Measurements from ENCODE around the gene RAB10.

RAB10 gene

DNA sequence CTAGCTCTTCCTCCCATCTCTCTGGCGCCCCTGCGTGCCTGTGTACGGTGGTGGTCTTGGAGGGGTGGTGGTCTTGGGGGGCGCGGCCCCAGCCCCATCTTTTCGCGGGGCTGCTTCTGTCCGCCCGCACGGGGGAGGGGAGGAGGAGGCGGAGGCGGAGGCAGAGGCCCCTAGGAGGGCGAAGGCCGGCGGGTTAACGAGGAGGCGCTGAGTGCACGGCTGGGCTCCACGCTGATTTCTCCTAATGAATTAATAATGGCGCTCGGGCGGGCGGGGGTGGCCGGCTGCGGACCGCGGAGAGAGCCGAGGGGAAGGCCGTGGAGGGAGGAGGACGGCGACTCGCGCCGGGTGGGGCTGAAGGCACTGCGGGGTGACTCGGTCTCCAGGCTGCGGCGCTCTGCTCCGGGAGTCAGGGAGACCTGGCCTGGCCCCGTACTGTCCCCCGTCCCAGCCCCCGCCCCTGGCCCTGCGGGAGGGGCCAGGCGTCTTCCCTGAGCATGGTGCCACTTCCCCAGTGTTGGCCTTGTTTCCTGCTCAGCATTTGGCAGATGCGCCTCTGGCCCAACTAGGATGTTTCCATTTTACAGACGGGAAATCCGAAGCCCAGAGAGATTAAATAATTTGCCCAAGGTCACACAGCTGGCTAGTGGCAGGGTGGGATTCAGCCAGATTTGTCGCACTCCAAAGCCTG is 145.0 kb downstream of the RAB10 start:
- H3K27me3 ChIP-seq (ENCODE audit: control insufficient read depth, insufficient read depth, low read length) = no peaks in the 10 kb centered on the region
- H3K4me1 ChIP-seq (ENCODE audit: control insufficient read depth, insufficient read depth, low read length) = peaks cover 7% of the 10 kb centered on the region; the same call in 1 of the 2 replicates
- peak overlapping the region; percentile 37; the same call in 1 of the 2 replicates for H3K4me3 ChIP-seq (ENCODE audit: low read length)
- H3K27ac ChIP-seq (ENCODE audit: low read length) = no peak overlapping the region
- H3K36me3 ChIP-seq (ENCODE audit: control insufficient read depth, insufficient read depth, low read length) = no peaks in the 10 kb centered on the region; the same call in 1 of the 2 replicates
- DNase-seq (ENCODE audit: low read depth, low spot score) = no peak
- no CpG with 5 or more reads among the region's 48 CpGs for WGBS (ENCODE audit: insufficient coverage, insufficient read length)
- no peaks in the 10 kb centered on the region for H3K9me3 ChIP-seq (ENCODE audit: control insufficient read depth, insufficient read depth, low read length)

DNA sequence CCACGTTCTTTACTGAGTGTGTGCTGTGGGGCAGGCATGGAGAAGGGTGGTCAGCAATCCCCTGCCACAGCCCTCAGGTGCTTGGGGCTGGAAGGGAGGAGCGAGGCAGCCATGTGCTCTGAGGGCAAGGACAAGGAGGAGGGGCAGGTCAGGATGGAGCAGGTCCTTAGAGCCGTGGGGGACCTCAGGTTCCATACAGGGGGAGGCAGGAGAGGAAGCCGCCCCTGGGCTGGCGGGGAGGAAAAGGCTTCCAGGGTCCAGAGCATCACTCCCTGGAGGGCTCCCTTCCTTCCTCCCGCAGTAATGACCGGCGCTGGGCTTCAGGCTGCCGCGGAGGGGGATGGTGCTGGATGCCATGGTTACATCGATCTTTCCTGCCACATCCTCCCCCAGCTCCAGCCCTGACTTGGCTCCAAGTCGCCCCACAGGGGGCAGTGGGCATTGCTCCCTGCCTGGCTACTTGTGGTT is 145.6 kb downstream of the RAB10 start:
- peak overlapping the region; percentile 37; the same call in 1 of the 2 replicates for H3K4me3 ChIP-seq (ENCODE audit: low read length)
- peaks cover 5% of the 10 kb centered on the region; the same call in 1 of the 2 replicates for H3K4me1 ChIP-seq (ENCODE audit: control insufficient read depth, insufficient read depth, low read length)
- H3K27ac ChIP-seq (ENCODE audit: low read length) = no peak overlapping the region
- no peaks in the 10 kb centered on the region; the same call in 1 of the 2 replicates for H3K36me3 ChIP-seq (ENCODE audit: control insufficient read depth, insufficient read depth, low read length)
- no peaks in the 10 kb centered on the region for H3K9me3 ChIP-seq (ENCODE audit: control insufficient read depth, insufficient read depth, low read length)
- no peaks in the 10 kb centered on the region for H3K27me3 ChIP-seq (ENCODE audit: control insufficient read depth, insufficient read depth, low read length)
- no peak for DNase-seq (ENCODE audit: low read depth, low spot score)
- WGBS (ENCODE audit: insufficient coverage, insufficient read length) = no CpG with 5 or more reads among the region's 12 CpGs

DNA sequence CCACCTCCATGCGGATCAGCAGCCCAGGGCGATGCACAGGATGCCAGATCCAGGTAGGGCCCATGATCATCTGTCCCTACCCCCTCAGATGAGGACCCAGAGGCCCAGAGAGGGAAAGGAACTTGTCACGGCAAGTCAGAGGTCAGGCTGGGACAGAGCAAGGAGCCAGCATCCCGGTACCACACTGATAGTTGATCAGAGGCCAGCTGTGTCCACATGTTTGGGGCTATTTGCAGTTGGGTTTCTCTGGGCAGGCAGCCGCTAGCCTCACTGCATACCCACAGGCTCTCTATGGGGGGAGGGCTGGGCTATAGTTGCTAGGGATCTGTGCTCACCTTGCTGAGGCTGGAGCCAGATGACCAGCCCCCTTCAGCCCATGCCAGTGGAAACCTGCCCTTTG is 148.6 kb downstream of the RAB10 start:
- Histone ChIP-seq H3K27me3 (ENCODE audit: control insufficient read depth, insufficient read depth, low read length) (no peaks in the 10 kb centered on the region), H3K36me3 (ENCODE audit: control insufficient read depth, insufficient read depth, low read length) (no peaks in the 10 kb centered on the region), H3K4me1 (ENCODE audit: control insufficient read depth, insufficient read depth, low read length) (0 out of 2 replicates have a peak, but pooled peaks cover 2% of the 10 kb centered on the region), H3K4me3 (ENCODE audit: low read length) (no peak overlapping the region), H3K27ac (ENCODE audit: low read length) (no peak overlapping the region), H3K9me3 (ENCODE audit: control insufficient read depth, insufficient read depth, low read length) (no peaks in the 10 kb centered on the region)
- WGBS (ENCODE audit: insufficient coverage, insufficient read length) = no CpG with 5 or more reads among the region's 5 CpGs
- no peak for DNase-seq (ENCODE audit: low read depth, low spot score)

DNA sequence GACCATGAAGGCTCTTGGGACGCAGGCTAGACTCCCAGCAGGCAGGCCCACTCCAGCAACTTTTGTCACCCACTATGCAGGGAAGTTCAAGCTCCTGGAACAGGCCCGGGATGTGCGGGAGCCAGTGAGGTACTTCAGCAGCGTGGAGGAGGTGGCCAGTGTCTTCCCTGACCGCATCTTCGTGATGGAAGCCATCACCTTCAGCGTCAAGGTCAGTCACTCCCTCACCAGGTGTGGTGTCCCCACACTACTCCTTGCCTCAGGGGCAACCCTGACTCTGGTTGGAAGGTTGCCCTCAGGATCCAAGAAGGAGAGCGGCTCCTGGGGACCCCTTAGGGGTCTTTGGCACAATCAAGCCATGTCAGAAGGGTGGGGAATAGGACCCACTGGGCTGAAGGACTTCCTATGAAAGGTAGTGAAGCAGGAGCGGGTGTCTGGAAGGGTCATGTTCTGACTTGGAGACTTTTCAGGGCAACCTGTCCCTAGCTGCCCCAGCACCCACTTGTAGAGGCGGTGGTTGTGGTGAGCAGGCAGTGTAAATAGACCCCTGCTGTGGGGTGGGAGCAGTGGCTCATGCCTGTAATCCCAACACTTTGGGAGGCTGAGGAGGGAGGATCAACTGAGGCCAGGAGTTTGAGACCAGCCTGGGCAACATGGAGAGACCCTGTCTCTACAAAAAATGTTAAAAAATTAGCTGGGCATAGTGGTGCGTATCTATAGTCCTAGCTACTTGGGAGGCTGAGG is 149.2 kb downstream of the RAB10 start:
- WGBS (ENCODE audit: insufficient coverage, insufficient read length) = no CpG with 5 or more reads among the region's 11 CpGs
- Histone ChIP-seq H3K9me3 (ENCODE audit: control insufficient read depth, insufficient read depth, low read length) (no peaks in the 10 kb centered on the region), H3K27me3 (ENCODE audit: control insufficient read depth, insufficient read depth, low read length) (no peaks in the 10 kb centered on the region), H3K4me3 (ENCODE audit: low read length) (no peak overlapping the region), H3K27ac (ENCODE audit: low read length) (no peak overlapping the region), H3K36me3 (ENCODE audit: control insufficient read depth, insufficient read depth, low read length) (no peaks in the 10 kb centered on the region), H3K4me1 (ENCODE audit: control insufficient read depth, insufficient read depth, low read length) (0 out of 2 replicates have a peak, but pooled peaks cover 2% of the 10 kb centered on the region)
- no peak for DNase-seq (ENCODE audit: low read depth, low spot score)

DNA sequence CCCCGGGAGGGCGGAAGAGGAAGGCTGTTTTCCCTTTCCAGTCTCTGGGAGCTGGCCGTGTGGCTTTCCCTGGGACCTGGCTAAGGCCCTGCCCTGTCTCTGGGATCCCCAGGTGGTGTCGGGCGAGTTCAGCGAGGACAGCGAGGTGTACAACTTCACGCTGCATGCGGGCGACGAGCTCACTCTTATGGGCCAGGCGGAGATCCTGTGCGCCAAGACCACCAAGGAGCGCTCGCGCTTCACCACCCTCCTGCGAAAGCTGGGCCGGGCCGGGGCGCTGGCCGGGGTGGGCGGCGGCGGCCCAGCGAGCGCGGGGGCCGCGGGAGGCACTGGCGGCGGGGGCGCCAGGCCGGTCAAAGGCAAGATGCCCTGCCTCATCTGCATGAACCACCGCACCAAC is 150.2 kb downstream of the RAB10 start:
- no CpG with 5 or more reads among the region's 34 CpGs for WGBS (ENCODE audit: insufficient coverage, insufficient read length)
- Histone ChIP-seq H3K9me3 (ENCODE audit: control insufficient read depth, insufficient read depth, low read length) (no peaks in the 10 kb centered on the region), H3K4me3 (ENCODE audit: low read length) (peak overlapping the region; percentile 30; the same call in 1 of the 2 replicates), H3K36me3 (ENCODE audit: control insufficient read depth, insufficient read depth, low read length) (no peaks in the 10 kb centered on the region), H3K27ac (ENCODE audit: low read length) (no peak overlapping the region), H3K27me3 (ENCODE audit: control insufficient read depth, insufficient read depth, low read length) (no peaks in the 10 kb centered on the region), H3K4me1 (ENCODE audit: control insufficient read depth, insufficient read depth, low read length) (0 out of 2 replicates have a peak, but pooled peaks cover 2% of the 10 kb centered on the region)
- DNase-seq (ENCODE audit: low read depth, low spot score) = no peak

DNA sequence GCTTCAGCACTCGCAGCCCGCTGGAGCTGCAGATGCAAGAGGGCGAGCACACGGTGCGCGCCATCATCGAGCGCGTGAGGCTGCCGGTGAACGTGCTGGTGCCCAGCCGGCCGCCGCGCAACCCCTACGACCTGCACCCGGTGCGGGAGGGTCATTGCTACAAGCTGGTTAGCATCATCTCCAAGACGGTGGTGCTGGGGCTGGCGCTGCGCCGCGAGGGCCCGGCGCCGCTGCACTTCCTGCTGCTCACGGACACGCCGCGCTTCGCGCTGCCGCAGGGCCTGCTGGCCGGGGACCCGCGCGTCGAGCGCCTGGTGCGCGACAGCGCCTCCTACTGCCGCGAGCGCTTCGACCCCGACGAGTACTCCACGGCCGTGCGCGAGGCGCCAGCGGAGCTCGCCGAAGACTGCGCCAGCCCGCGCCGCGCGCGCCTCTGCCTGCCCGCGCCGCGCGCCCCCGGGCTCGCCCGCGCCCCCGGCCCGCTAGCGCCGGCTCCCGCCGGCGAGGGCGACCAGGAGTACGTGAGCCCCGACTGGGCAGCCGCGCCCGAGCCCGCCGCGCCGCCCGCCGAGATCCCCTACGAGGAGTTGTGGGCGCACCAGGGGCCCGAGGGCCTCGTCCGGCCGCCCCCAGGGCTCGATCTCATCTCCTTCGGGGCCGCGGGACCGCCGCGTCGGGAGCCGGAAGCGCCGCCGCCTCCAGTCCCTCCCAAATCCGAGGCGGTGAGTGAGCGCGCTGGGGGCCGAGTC is 150.8 kb downstream of the RAB10 start:
- H3K36me3 ChIP-seq (ENCODE audit: control insufficient read depth, insufficient read depth, low read length) = no peaks in the 10 kb centered on the region
- no peaks in the 10 kb centered on the region for H3K27me3 ChIP-seq (ENCODE audit: control insufficient read depth, insufficient read depth, low read length)
- peak overlapping the region; percentile 40; the same call in 1 of the 2 replicates for H3K4me3 ChIP-seq (ENCODE audit: low read length)
- H3K9me3 ChIP-seq (ENCODE audit: control insufficient read depth, insufficient read depth, low read length) = no peaks in the 10 kb centered on the region
- no peak overlapping the region for H3K27ac ChIP-seq (ENCODE audit: low read length)
- WGBS (ENCODE audit: insufficient coverage, insufficient read length) = no CpG with 5 or more reads among the region's 114 CpGs
- DNase-seq (ENCODE audit: low read depth, low spot score) = peak; percentile 81
- no peaks in the 10 kb centered on the region for H3K4me1 ChIP-seq (ENCODE audit: control insufficient read depth, insufficient read depth, low read length)

DNA sequence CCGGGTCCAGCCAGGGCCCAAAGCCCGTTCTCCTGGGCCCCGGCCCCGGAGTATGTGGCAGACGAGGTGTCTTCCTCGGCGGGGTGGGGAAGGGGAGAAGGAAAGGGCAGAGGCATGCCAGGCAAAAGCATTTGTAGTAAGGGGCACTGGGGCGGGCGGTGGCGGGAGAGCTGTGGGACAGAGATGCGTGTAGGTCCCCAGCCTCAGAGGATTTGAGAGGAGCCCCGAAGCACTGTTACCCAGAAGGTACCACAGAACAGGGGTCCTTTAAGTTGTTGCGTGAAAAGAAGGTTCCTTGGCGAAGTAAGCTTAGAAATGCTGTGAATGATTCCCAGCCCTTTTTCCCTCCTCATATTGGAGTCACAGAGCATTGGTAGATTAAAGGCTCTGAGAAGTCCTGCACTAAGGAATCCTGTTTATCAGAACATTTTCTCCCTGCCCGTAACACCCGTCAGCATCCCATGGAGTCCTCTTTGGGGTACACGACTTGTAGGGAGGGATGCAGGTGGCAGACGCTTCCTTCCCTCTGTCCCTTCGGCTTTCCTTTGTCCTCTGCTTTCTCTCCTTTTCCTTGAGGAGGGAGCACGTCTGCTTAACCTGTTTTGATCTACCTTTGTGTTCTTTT is 151.5 kb downstream of the RAB10 start:
- no CpG with 5 or more reads among the region's 20 CpGs for WGBS (ENCODE audit: insufficient coverage, insufficient read length)
- no peaks in the 10 kb centered on the region for H3K9me3 ChIP-seq (ENCODE audit: control insufficient read depth, insufficient read depth, low read length)
- H3K27ac ChIP-seq (ENCODE audit: low read length) = no peak overlapping the region
- H3K4me1 ChIP-seq (ENCODE audit: control insufficient read depth, insufficient read depth, low read length) = no peaks in the 10 kb centered on the region
- H3K4me3 ChIP-seq (ENCODE audit: low read length) = peak overlapping the region; percentile 40; the same call in 1 of the 2 replicates
- H3K36me3 ChIP-seq (ENCODE audit: control insufficient read depth, insufficient read depth, low read length) = no peaks in the 10 kb centered on the region
- no peaks in the 10 kb centered on the region for H3K27me3 ChIP-seq (ENCODE audit: control insufficient read depth, insufficient read depth, low read length)
- no peak for DNase-seq (ENCODE audit: low read depth, low spot score)

DNA sequence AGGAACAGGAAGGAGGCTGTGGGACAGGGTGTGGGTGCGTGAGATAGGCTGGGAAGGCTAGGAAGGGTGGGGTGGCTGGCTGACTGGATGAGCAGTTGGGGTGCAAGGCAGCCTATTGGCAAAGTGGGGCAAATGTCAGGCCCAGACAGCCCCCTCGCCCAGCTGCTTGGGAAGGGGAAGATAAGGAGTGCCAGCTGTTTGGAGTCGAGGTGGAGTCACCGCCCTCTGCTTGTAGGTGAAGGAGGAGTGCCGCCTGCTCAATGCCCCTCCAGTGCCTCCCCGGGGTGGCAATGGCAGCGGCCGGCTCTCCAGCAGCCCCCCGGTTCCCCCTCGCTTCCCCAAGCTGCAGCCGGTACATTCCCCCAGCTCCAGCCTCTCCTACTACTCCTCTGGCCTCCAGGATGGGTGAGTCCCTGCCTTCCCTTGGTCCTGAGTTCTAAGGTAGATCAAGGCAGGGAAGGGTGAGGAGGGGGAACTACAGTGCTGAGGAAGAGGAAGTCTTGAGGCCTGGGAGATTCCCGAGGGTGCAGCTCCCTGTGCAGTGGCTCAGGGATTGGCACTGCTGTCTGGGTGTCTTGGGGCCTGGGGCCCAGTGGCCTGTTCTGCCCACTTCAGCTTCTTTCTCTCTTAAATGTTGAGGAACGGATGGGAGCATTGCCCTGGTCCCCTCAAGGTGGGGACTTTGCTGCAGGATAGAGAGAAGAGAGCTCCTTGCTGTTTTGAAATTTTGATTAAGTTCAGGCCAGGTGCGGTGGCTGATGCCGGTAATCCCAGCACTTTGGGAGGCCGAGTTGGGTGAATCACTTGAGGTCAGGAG is 152.3 kb downstream of the RAB10 start:
- H3K4me3 ChIP-seq (ENCODE audit: low read length) = no peak overlapping the region
- no peak overlapping the region for H3K27ac ChIP-seq (ENCODE audit: low read length)

More for the DNA sequence above, 152.3 kb downstream of the RAB10 start:
- Histone ChIP-seq H3K36me3 (ENCODE audit: control insufficient read depth, insufficient read depth, low read length) (no peaks in the 10 kb centered on the region), H3K4me1 (ENCODE audit: control insufficient read depth, insufficient read depth, low read length) (no peaks in the 10 kb centered on the region), H3K9me3 (ENCODE audit: control insufficient read depth, insufficient read depth, low read length) (no peaks in the 10 kb centered on the region), H3K27me3 (ENCODE audit: control insufficient read depth, insufficient read depth, low read length) (no peaks in the 10 kb centered on the region)
- no peak for DNase-seq (ENCODE audit: low read depth, low spot score)
- WGBS (ENCODE audit: insufficient coverage, insufficient read length) = no CpG with 5 or more reads among the region's 16 CpGs

All from iPS DF 6.9 (cell line).